Ishikawa (cell line): ENCODE results near the gene RRP15.

ENCODE experiments used
- CEBPB ChIP-seq: IDR thresholded peaks from 2 replicates; pipeline ENCODE4 v1.6.1; 2012
- CREB1 ChIP-seq: IDR thresholded peaks from 2 replicates; pipeline ENCODE4 v1.6.1; 2012; ENCODE audit warnings: low read depth
- EGR1 ChIP-seq: IDR thresholded peaks from 2 replicates; pipeline ENCODE4 v1.6.1; 2012
- EP300 ChIP-seq: IDR thresholded peaks from 2 replicates; pipeline ENCODE4 v1.6.1; 2012; ENCODE audit warnings: borderline replicate concordance
- FOXM1 ChIP-seq: IDR thresholded peaks from 2 replicates; pipeline ENCODE4 v1.6.1; 2012; ENCODE audit warnings: low read depth, borderline replicate concordance
- MAX ChIP-seq: IDR thresholded peaks from 2 replicates; pipeline ENCODE4 v1.6.1; 2012
- NFIC ChIP-seq: IDR thresholded peaks from 2 replicates; pipeline ENCODE4 v1.6.1; 2012
- RAD21 ChIP-seq: IDR thresholded peaks from 2 replicates; pipeline ENCODE4 v1.6.1; 2012; ENCODE audit warnings: low read depth
- TAF1 ChIP-seq: IDR thresholded peaks from 2 replicates; pipeline ENCODE4 v1.6.1; 2012; ENCODE audit warnings: low read depth, mild to moderate bottlenecking
- TCF12 ChIP-seq: IDR thresholded peaks from 2 replicates; pipeline ENCODE4 v1.6.1; 2012; ENCODE audit warnings: low read depth
- TEAD4 ChIP-seq: IDR thresholded peaks from 2 replicates; pipeline ENCODE4 v1.6.1; 2012
- USF1 ChIP-seq: IDR thresholded peaks from 2 replicates; pipeline ENCODE4 v1.6.1; 2012
- YY1 ChIP-seq: IDR thresholded peaks from 2 replicates; pipeline ENCODE4 v1.6.1; 2012; ENCODE audit warnings: low read depth
- ZBTB7A ChIP-seq: IDR thresholded peaks from 2 replicates; pipeline ENCODE4 v1.6.1; 2012; ENCODE audit warnings: low read depth
- TF ChIP-seq, protein P1 (sequence below): IDR thresholded peaks from 2 replicates; pipeline ENCODE4 v1.6.1; 2012; ENCODE audit warnings: low read depth, mild to moderate bottlenecking

RRP15 gene

DNA sequence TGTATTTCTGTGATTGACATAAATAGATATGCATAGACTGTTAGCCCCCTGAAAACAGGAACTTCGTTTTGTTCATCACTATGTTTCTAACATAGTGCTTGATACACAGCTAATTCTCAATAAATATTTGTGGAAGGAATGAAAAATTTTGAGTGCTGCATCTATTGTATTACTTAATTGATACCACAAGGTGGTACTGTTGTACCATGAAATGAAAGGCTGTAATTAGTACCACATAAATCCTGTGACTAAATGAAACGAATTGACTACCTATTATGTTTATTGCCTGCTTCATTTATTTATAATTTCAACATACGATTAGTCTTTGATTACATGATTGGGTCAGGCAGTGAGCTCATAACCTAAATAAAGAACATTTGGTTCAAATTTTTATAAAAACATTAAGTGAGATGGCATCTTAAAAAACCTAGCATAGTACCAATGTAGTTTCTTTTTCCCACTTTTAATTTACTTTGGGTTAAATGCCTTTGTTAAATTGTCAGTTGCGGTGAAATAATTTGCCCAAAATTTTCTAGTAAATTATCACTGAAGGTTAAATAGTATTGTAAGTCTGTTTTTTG is 45.0 kb downstream of the RRP15 start:
- TF ChIP-seq NFIC (no peak), CREB1 (no peak), ZBTB7A (no peak), RAD21 (peak; percentile 75), EGR1 (no peak)

DNA sequence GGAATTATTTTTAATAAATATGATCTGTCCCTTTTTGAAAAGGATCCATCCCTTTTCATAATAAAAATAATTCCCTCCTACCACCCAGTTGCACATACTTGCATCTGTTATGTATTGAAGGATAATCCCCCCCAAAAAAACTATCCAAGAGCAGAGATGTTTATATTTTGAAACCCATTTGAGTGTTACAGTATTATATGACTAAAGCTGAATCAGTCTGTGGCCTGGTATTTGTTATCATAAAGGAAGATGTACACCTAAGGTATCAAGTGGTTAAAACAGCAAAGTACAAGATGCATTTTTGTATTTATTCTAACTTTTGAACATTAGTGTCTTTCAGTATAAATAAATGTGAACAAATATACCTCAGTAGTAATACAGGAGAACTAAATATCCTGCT is 47.3 kb downstream of the RRP15 start:
- TF ChIP-seq, protein P1, sequence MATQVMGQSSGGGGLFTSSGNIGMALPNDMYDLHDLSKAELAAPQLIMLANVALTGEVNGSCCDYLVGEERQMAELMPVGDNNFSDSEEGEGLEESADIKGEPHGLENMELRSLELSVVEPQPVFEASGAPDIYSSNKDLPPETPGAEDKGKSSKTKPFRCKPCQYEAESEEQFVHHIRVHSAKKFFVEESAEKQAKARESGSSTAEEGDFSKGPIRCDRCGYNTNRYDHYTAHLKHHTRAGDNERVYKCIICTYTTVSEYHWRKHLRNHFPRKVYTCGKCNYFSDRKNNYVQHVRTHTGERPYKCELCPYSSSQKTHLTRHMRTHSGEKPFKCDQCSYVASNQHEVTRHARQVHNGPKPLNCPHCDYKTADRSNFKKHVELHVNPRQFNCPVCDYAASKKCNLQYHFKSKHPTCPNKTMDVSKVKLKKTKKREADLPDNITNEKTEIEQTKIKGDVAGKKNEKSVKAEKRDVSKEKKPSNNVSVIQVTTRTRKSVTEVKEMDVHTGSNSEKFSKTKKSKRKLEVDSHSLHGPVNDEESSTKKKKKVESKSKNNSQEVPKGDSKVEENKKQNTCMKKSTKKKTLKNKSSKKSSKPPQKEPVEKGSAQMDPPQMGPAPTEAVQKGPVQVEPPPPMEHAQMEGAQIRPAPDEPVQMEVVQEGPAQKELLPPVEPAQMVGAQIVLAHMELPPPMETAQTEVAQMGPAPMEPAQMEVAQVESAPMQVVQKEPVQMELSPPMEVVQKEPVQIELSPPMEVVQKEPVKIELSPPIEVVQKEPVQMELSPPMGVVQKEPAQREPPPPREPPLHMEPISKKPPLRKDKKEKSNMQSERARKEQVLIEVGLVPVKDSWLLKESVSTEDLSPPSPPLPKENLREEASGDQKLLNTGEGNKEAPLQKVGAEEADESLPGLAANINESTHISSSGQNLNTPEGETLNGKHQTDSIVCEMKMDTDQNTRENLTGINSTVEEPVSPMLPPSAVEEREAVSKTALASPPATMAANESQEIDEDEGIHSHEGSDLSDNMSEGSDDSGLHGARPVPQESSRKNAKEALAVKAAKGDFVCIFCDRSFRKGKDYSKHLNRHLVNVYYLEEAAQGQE, result no peak
- TF ChIP-seq TCF12 (no peak), NFIC (no peak), CREB1 (no peak), EGR1 (no peak), ZBTB7A (no peak), FOXM1 (no peak), EP300 (no peak), TAF1 (no peak), RAD21 (no peak), CEBPB (no peak), USF1 (no peak), MAX (no peak), TEAD4 (no peak), YY1 (no peak)

DNA sequence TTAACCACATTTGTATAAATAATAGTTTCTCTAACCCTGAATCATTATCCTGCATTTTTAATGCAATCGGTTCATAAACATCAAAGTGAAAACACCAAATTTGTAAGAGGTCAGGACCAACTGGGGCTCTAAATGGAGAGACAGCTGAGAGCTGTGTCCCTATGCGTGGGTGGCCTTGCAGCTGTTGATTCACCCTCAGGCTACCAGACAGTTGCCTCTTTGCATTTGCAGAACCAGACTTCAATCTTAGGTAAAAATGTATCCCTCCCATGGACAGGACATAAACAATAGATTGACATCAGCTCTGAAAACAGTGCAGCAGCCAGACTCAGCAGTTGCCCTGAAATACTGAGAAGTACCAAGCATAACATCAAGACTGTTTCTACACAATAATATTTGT is 51.2 kb downstream of the RRP15 start:
- TF ChIP-seq YY1, result no peak
- no peak for TF ChIP-seq TEAD4
- no peak for TF ChIP-seq EGR1
- no peak for TF ChIP-seq NFIC
- no peak for TF ChIP-seq FOXM1
- TF ChIP-seq USF1, result no peak
- no peak for TF ChIP-seq TAF1
- TF ChIP-seq CREB1, result no peak
- TF ChIP-seq RAD21, result no peak
- no peak for TF ChIP-seq ZBTB7A
- no peak for TF ChIP-seq EP300
- TF ChIP-seq CEBPB, result no peak
- TF ChIP-seq TCF12, result no peak
- TF ChIP-seq MAX, result no peak
- TF ChIP-seq, protein P1, result no peak

DNA sequence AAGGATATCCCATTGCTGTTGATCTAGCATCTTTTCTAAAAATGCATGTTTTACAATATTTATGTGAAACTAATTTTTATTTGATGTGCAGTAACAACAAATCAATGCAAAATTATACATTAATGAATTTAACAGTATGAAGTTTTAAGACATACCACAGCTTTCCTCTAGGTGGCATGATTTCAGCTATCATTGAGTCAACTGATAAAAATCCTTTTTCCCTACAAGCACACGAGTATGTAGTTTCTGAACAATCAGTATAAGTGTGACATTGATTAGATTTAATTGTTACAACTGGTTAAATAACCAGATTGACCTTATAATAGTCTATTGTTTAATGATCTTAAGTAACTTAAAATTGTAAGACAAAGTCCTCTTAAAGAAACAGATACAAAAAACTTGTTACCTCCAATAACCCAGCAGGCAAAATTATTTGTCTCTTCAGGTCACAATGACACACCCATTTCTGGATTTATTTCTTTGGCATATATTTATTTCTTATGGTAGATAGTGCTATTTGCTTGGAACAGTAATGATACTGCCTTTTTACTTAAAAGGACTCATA is 54.3 kb downstream of the RRP15 start:
- TF ChIP-seq RAD21 (peak; percentile 78), CREB1 (no peak)

DNA sequence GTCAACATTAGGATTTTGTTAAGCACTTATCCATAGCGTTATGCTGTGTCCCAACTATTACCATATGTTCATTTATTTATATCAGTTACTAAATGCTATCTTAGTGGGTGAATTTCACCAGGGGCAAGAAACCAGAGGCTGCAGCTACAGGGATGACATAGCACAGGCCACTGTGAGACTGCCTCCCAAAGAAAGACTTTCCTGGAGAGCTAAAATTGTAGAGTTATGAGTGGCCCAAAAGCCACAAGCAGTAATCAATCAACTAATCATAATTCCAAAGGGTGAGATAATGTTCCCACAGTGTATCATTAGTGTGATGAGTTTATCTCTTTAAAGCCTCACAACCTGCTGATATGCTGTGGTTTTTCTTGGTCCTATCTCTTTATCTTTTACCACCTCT is 56.2 kb downstream of the RRP15 start:
- TF ChIP-seq TEAD4, result no peak

DNA sequence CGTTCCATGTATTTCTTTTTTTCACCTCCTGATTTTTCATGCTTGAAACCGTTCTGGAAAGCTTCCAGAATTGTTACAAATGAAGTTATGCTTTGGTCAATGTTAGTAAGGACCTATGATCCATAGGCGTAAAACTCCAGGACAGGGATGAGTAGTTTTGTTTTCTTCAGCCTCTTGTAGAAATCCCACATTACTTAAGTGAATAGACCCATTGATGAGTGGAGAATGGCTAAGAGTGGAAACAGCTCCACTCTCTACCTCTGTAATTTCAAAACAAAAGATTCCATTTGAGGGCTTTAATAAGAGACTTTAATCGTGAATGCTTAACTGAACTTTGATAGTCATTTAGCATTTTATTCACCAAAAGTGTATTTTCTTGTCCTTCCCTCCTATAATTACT is 57.0 kb downstream of the RRP15 start:
- TF ChIP-seq NFIC (no peak), TEAD4 (no peak)
